OCI-LY1 (cell line): ENCODE results near the gene STAG1.
"Not testable (repeated sequence)": the region's sequence is repeated elsewhere in the genome, so short reads cannot be mapped to it uniquely, and the experiment has no call there.

Experiments
- H2AFZ ChIP-seq: fragments of 200-600 bp; sonication (generic), shearing (Covaris generic); 2 replicates; pipeline ENCODE4 v1.6.0; 2014; ENCODE audit warnings: antibody characterized with exemption, mild to moderate bottlenecking, low read length
- H3F3A ChIP-seq: fragments of 200-600 bp; sonication (generic), shearing (Covaris generic); 2 replicates; pipeline ENCODE4 v1.6.0; 2014; ENCODE audit warnings: mild to moderate bottlenecking, antibody characterized with exemption, low read length, moderate library complexity; ENCODE audit not compliant: insufficient read depth
- H3K27ac ChIP-seq: fragments of 200-600 bp; sonication (generic); 2 replicates; pipeline ENCODE4 v1.5.1; 2014; ENCODE audit warnings: low read length, mixed run types, mild to moderate bottlenecking, low read depth; ENCODE audit not compliant: poor library complexity, severe bottlenecking
- H3K27me3 ChIP-seq: fragments of 200-600 bp; sonication (generic); 2 replicates; pipeline ENCODE4 v1.6.0; 2014; ENCODE audit warnings: antibody characterized with exemption, mild to moderate bottlenecking, low read length, moderate library complexity; ENCODE audit not compliant: insufficient read depth
- H3K36me3 ChIP-seq: fragments of 200-600 bp; sonication (generic); 2 replicates; pipeline ENCODE4 v1.6.1; 2014; ENCODE audit warnings: mild to moderate bottlenecking, antibody characterized with exemption, low read length, moderate library complexity, mixed read lengths; ENCODE audit not compliant: insufficient read depth
- H3K4me1 ChIP-seq: fragments of 200-600 bp; sonication (generic); 2 replicates; pipeline ENCODE4 v1.5.1; 2014; ENCODE audit warnings: mild to moderate bottlenecking, low read length, moderate library complexity; ENCODE audit not compliant: insufficient read depth, severe bottlenecking
- H3K4me2 ChIP-seq: fragments of 200-600 bp; sonication (generic), shearing (Covaris generic); 2 replicates; pipeline ENCODE4 v1.6.1; 2014; ENCODE audit warnings: low read length
- H3K4me3 ChIP-seq: fragments of 200-600 bp; sonication (generic); 2 replicates; pipeline ENCODE4 v1.5.1; 2014; ENCODE audit warnings: low read length, low read depth, mild to moderate bottlenecking, mixed read lengths; ENCODE audit not compliant: poor library complexity, severe bottlenecking
- H3K79me2 ChIP-seq: fragments of 200-600 bp; shearing (Covaris generic); 2 replicates; pipeline ENCODE4 v1.6.1; 2016; ENCODE audit warnings: mixed run types, low read length, mixed read lengths; ENCODE audit not compliant: insufficient read depth
- H3K9ac ChIP-seq: fragments of 200-600 bp; sonication (generic), shearing (Covaris generic); 2 replicates; pipeline ENCODE4 v1.6.1; 2014; ENCODE audit warnings: mild to moderate bottlenecking, low read length, mixed read lengths
- H3K9me2 ChIP-seq: fragments of 200-600 bp; sonication (generic), shearing (Covaris generic); 2 replicates; pipeline ENCODE4 v1.6.1; 2014; ENCODE audit warnings: low read depth, mild to moderate bottlenecking, low read length, mixed read lengths
- H3K9me3 ChIP-seq: fragments of 200-600 bp; shearing (Covaris generic); 2 replicates; pipeline ENCODE4 v1.6.1; 2014; ENCODE audit warnings: low read length, mixed read lengths
- H4K20me1 ChIP-seq: fragments of 200-600 bp; sonication (generic), shearing (Covaris generic); 2 replicates; pipeline ENCODE4 v1.6.0; 2016; ENCODE audit warnings: mild to moderate bottlenecking, low read length; ENCODE audit not compliant: insufficient read depth
- EZH2 ChIP-seq: fragments of 200-600 bp; sonication (generic), shearing (Covaris generic); IDR thresholded peaks from 2 replicates; pipeline ENCODE4 v1.8.0; 2017; ENCODE audit warnings: borderline replicate concordance, mixed run types, mild to moderate bottlenecking, antibody characterized with exemption, low read length, moderate library complexity, mixed read lengths
- TF ChIP-seq, protein P1 (sequence below): fragments of 200-600 bp; sonication (generic), shearing (Covaris generic); IDR thresholded peaks from 2 replicates; pipeline ENCODE4 v1.5.1; 2017; ENCODE audit warnings: mild to moderate bottlenecking, antibody characterized with exemption, low read length, moderate library complexity, mixed read lengths

Gene STAG1

GRCh38 chr3:136621628-136622027, 130.6 kb downstream of the STAG1 start:
- Histone ChIP-seq H3K27me3 (no peaks in the 10 kb centered on the region), H3K9me3 (no peaks in the 10 kb centered on the region), H3K4me3 (no peak overlapping the region), H2AFZ (no peak overlapping the region), H3K9ac (no peak overlapping the region), H4K20me1 (no peaks in the 10 kb centered on the region), H3K27ac (no peak overlapping the region), H3K36me3 (peaks cover 7% of the 10 kb centered on the region; the same call in 1 of the 2 replicates), H3F3A (no peaks in the 10 kb centered on the region), H3K79me2 (no peaks in the 10 kb centered on the region), H3K4me2 (no peak overlapping the region), H3K4me1 (no peaks in the 10 kb centered on the region), H3K9me2 (no peaks in the 10 kb centered on the region)
- TF ChIP-seq EZH2 = no peak
- TF ChIP-seq, protein P1, sequence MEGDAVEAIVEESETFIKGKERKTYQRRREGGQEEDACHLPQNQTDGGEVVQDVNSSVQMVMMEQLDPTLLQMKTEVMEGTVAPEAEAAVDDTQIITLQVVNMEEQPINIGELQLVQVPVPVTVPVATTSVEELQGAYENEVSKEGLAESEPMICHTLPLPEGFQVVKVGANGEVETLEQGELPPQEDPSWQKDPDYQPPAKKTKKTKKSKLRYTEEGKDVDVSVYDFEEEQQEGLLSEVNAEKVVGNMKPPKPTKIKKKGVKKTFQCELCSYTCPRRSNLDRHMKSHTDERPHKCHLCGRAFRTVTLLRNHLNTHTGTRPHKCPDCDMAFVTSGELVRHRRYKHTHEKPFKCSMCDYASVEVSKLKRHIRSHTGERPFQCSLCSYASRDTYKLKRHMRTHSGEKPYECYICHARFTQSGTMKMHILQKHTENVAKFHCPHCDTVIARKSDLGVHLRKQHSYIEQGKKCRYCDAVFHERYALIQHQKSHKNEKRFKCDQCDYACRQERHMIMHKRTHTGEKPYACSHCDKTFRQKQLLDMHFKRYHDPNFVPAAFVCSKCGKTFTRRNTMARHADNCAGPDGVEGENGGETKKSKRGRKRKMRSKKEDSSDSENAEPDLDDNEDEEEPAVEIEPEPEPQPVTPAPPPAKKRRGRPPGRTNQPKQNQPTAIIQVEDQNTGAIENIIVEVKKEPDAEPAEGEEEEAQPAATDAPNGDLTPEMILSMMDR = no peak

GRCh38 chr3:136620436-136620835, 131.7 kb downstream of the STAG1 start:
- Histone ChIP-seq H3F3A (no peaks in the 10 kb centered on the region), H2AFZ (no peak overlapping the region), H3K36me3 (peaks cover 6% of the 10 kb centered on the region; the same call in 1 of the 2 replicates), H3K27ac (no peak overlapping the region), H3K27me3 (no peaks in the 10 kb centered on the region), H3K4me3 (no peak overlapping the region), H3K9ac (no peak overlapping the region), H4K20me1 (no peaks in the 10 kb centered on the region), H3K4me1 (no peaks in the 10 kb centered on the region), H3K9me2 (no peaks in the 10 kb centered on the region), H3K79me2 (no peaks in the 10 kb centered on the region), H3K4me2 (no peak overlapping the region), H3K9me3 (no peaks in the 10 kb centered on the region)
- TF ChIP-seq, protein P1 = no peak
- no peak for TF ChIP-seq EZH2

- H3K79me2 ChIP-seq, H3K4me2 ChIP-seq, H4K20me1 ChIP-seq, H3K9me3 ChIP-seq, H3F3A ChIP-seq, H3K4me1 ChIP-seq, H3K4me3 ChIP-seq, H3K27ac ChIP-seq, H3K27me3 ChIP-seq, H3K9ac ChIP-seq, H2AFZ ChIP-seq, H3K9me2 ChIP-seq, H3K36me3 ChIP-seq: not testable (repeated sequence)
Measured at GRCh38 chr3:136617969-136618525, 134.1 kb downstream of the STAG1 start.

GRCh38 chr3:136617198-136617597, 135.0 kb downstream of the STAG1 start:
- Histone ChIP-seq H3K27me3 (no peaks in the 10 kb centered on the region), H3K9me2 (no peaks in the 10 kb centered on the region), H3F3A (no peaks in the 10 kb centered on the region), H2AFZ (no peak overlapping the region), H3K9me3 (no peaks in the 10 kb centered on the region), H3K36me3 (peaks cover 6% of the 10 kb centered on the region; the same call in 1 of the 2 replicates), H3K9ac (no peak overlapping the region), H3K4me1 (no peaks in the 10 kb centered on the region), H3K27ac (no peak overlapping the region), H3K4me2 (no peak overlapping the region), H4K20me1 (no peaks in the 10 kb centered on the region), H3K4me3 (no peak overlapping the region), H3K79me2 (no peaks in the 10 kb centered on the region)
- TF ChIP-seq, protein P1 = no peak; the same call in 1 of the 2 replicates
- TF ChIP-seq EZH2 = no peak
